Activated CD4-positive, alpha-beta T cell treated with anti-CD3 and anti-CD28 coated beads, Interleukin-10, Interleukin-2, amounts not matched to agents 100 ng/mL and 50 ng/mL, durations not matched to agents 16 hours and 8 hours (primary cell): ENCODE measurements around the gene CHMP1B.
"Not testable (repeated sequence)": the region's sequence is repeated elsewhere in the genome, so short reads cannot be mapped to it uniquely, and the experiment has no call there.

ENCODE experiments used
- DNase-seq: peaks from one replicate; pipeline ENCODE4 v3.0.0-alpha.2; 2020

CHMP1B gene

GRCh38 chr18:11842562-11842961, 8.7 kb upstream of the CHMP1B start:
- no peak for DNase-seq

GRCh38 chr18:11844436-11844835, 6.8 kb upstream of the CHMP1B start:
- DNase-seq, result no peak

- DNase-seq, result no peak
Observed at GRCh38 chr18:11845654-11846053, 5.6 kb upstream of the CHMP1B start.

- DNase-seq, result no peak
Observed at GRCh38 chr18:11847811-11848210, 3.4 kb upstream of the CHMP1B start.

- no peak for DNase-seq
Observed at GRCh38 chr18:11849279-11849678, 1.9 kb upstream of the CHMP1B start.

- DNase-seq, result peak; percentile 52
Observed at GRCh38 chr18:11849841-11850634, 1.2 kb upstream of the CHMP1B start.

- DNase-seq, result no peak
Observed at GRCh38 chr18:11850821-11851145, 430 bp upstream of the CHMP1B start.

- DNase-seq, result peak; percentile 51
Observed at GRCh38 chr18:11851806-11852337, 659 bp downstream of the CHMP1B start.

- DNase-seq, result not testable (repeated sequence)
Observed at GRCh38 chr18:11854554-11854953, 3.3 kb downstream of the CHMP1B start.

GRCh38 chr18:11857177-11857887, 6.1 kb downstream of the CHMP1B start:
- DNase-seq, result no peak

- DNase-seq, result no peak
Observed at GRCh38 chr18:11859282-11859830, 8.1 kb downstream of the CHMP1B start.

GRCh38 chr18:11859903-11860407, 8.7 kb downstream of the CHMP1B start:
- peak; percentile 18 for DNase-seq

- DNase-seq, result no peak
Observed at GRCh38 chr18:11860594-11861450, 9.6 kb downstream of the CHMP1B start.

- no peak for DNase-seq
Observed at GRCh38 chr18:11861583-11862288, 10.5 kb downstream of the CHMP1B start.

GRCh38 chr18:11862468-11863137, 11.4 kb downstream of the CHMP1B start:
- no peak for DNase-seq

GRCh38 chr18:11864471-11864870, 13.3 kb downstream of the CHMP1B start:
- DNase-seq, result no peak

GRCh38 chr18:11865071-11865470, 13.9 kb downstream of the CHMP1B start:
- DNase-seq, result no peak

GRCh38 chr18:11866329-11866728, 15.1 kb downstream of the CHMP1B start:
- DNase-seq, result no peak

GRCh38 chr18:11866764-11867163, 15.6 kb downstream of the CHMP1B start:
- DNase-seq, result no peak

GRCh38 chr18:11868230-11868629, 17.0 kb downstream of the CHMP1B start:
- no peak for DNase-seq

GRCh38 chr18:11871501-11871900, 20.3 kb downstream of the CHMP1B start:
- peak; percentile 46 for DNase-seq
